ENCODE results near the gene RNF8. TPM values are rescaled to one million over a fixed set of nuclear protein-coding genes. Genes with fewer than 3 reads are reported as not detected.

RNF8 gene
- total RNA-seq, 1 donor from 2014 or later: 6.3 TPM

- H3K27me3 ChIP-seq (ENCODE audit: control insufficient read depth in 3 of 3, insufficient read depth in 3 of 3, low read length in 3 of 3): no peaks in the 10 kb centered on the region
- H3K9ac ChIP-seq (ENCODE audit: low read depth in 1 of 3, low read length in 3 of 3): no peak overlapping the region
- H3K4me1 ChIP-seq (ENCODE audit: control insufficient read depth in 3 of 3, insufficient read depth in 3 of 3, low read length in 3 of 3): no peaks in the 10 kb centered on the region
- H3K36me3 ChIP-seq (ENCODE audit: control insufficient read depth in 3 of 3, insufficient read depth in 3 of 3, low read length in 3 of 3): no peaks in the 10 kb centered on the region
- H3K4me3 ChIP-seq (ENCODE audit: low read length in 3 of 3): no peak overlapping the region
- no peak overlapping the region for H3K27ac ChIP-seq (ENCODE audit: low read depth, low read length)
- no peaks in the 10 kb centered on the region for H3K9me3 ChIP-seq (ENCODE audit: control insufficient read depth in 3 of 3, low read length in 3 of 3)
Measured at GRCh38 chr6:37417393-37417792, 63.6 kb downstream of the RNF8 start.

- Histone ChIP-seq H3K27ac (ENCODE audit: low read depth, low read length) (no peak overlapping the region), H3K9ac (ENCODE audit: low read depth in 1 of 3, low read length in 3 of 3) (no peak overlapping the region), H3K27me3 (ENCODE audit: control insufficient read depth in 3 of 3, insufficient read depth in 3 of 3, low read length in 3 of 3) (no peaks in the 10 kb centered on the region), H3K4me3 (ENCODE audit: low read length in 3 of 3) (no peak overlapping the region), H3K9me3 (ENCODE audit: control insufficient read depth in 3 of 3, low read length in 3 of 3) (no peaks in the 10 kb centered on the region), H3K36me3 (ENCODE audit: control insufficient read depth in 3 of 3, insufficient read depth in 3 of 3, low read length in 3 of 3) (no peaks in the 10 kb centered on the region), H3K4me1 (ENCODE audit: control insufficient read depth in 3 of 3, insufficient read depth in 3 of 3, low read length in 3 of 3) (no peaks in the 10 kb centered on the region)
Measured at GRCh38 chr6:37418722-37419121, 64.9 kb downstream of the RNF8 start.

GRCh38 chr6:37426058-37426944 lies 72.5 kb downstream of the RNF8 start:
- H3K4me3 ChIP-seq (ENCODE audit: low read length in 3 of 3): no peak overlapping the region
- no peaks in the 10 kb centered on the region for H3K36me3 ChIP-seq (ENCODE audit: control insufficient read depth in 3 of 3, insufficient read depth in 3 of 3, low read length in 3 of 3)
- no peak overlapping the region for H3K9ac ChIP-seq (ENCODE audit: low read depth in 1 of 3, low read length in 3 of 3)
- H3K4me1 ChIP-seq (ENCODE audit: control insufficient read depth in 3 of 3, insufficient read depth in 3 of 3, low read length in 3 of 3): no peaks in the 10 kb centered on the region
- peaks cover 0 to 5% (median 0%) of the 10 kb centered on the region in 3 donors for H3K27me3 ChIP-seq (ENCODE audit: control insufficient read depth in 3 of 3, insufficient read depth in 3 of 3, low read length in 3 of 3)
- no peaks in the 10 kb centered on the region for H3K9me3 ChIP-seq (ENCODE audit: control insufficient read depth in 3 of 3, low read length in 3 of 3)
- no peak overlapping the region for H3K27ac ChIP-seq (ENCODE audit: low read depth, low read length)

DNA sequence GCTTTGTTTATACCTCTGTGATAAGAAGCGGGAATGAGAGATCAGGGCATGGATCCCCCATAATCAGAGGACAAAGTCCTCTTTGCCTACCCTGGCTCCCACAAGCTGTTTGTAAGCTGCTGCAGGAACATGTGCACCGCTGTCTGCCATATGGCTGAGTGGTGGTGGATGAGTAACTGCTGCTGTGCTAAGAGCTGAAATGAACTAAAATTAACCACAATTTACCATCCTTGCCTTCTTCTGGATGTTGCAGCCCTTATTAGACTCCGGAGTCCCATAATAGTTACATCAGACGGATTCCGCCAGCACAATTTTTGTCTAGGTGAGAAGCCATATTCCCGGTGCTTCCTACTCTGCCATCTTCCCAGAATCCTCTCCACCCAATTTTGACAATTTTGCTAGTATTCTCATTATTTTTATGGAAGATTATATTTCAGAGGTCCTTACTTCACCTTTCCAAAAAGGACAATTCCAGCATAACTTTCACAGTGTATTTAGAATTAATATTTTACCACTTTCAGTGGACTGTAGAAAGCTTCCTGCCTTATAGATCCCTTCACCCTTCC lies 73.2 kb downstream of the RNF8 start:
- Histone ChIP-seq H3K27ac (ENCODE audit: low read depth, low read length) (no peak overlapping the region), H3K9ac (ENCODE audit: low read depth in 1 of 3, low read length in 3 of 3) (no peak overlapping the region), H3K4me3 (ENCODE audit: low read length in 3 of 3) (no peak overlapping the region)

GRCh38 chr6:37429352-37429750 lies 75.6 kb downstream of the RNF8 start:
- Histone ChIP-seq H3K9me3 (ENCODE audit: control insufficient read depth in 3 of 3, low read length in 3 of 3) (no peaks in the 10 kb centered on the region), H3K27ac (ENCODE audit: low read depth, low read length) (no peak overlapping the region), H3K36me3 (ENCODE audit: control insufficient read depth in 3 of 3, insufficient read depth in 3 of 3, low read length in 3 of 3) (no peaks in the 10 kb centered on the region), H3K9ac (ENCODE audit: low read depth in 1 of 3, low read length in 3 of 3) (no peak overlapping the region), H3K4me3 (ENCODE audit: low read length in 3 of 3) (no peak overlapping the region), H3K27me3 (ENCODE audit: control insufficient read depth in 3 of 3, insufficient read depth in 3 of 3, low read length in 3 of 3) (peaks cover 0 to 5% (median 0%) of the 10 kb centered on the region in 3 donors), H3K4me1 (ENCODE audit: control insufficient read depth in 3 of 3, insufficient read depth in 3 of 3, low read length in 3 of 3) (peaks cover 9 to 16% (median 14%) of the 10 kb centered on the region in 3 donors)

More for the DNA sequence above, 73.2 kb downstream of the RNF8 start:
- H3K4me1 ChIP-seq (ENCODE audit: control insufficient read depth in 3 of 3, insufficient read depth in 3 of 3, low read length in 3 of 3): no peaks in the 10 kb centered on the region
- no peaks in the 10 kb centered on the region for H3K36me3 ChIP-seq (ENCODE audit: control insufficient read depth in 3 of 3, insufficient read depth in 3 of 3, low read length in 3 of 3)
- H3K9me3 ChIP-seq (ENCODE audit: control insufficient read depth in 3 of 3, low read length in 3 of 3): no peaks in the 10 kb centered on the region
- peaks cover 0 to 5% (median 0%) of the 10 kb centered on the region in 3 donors for H3K27me3 ChIP-seq (ENCODE audit: control insufficient read depth in 3 of 3, insufficient read depth in 3 of 3, low read length in 3 of 3)

DNA sequence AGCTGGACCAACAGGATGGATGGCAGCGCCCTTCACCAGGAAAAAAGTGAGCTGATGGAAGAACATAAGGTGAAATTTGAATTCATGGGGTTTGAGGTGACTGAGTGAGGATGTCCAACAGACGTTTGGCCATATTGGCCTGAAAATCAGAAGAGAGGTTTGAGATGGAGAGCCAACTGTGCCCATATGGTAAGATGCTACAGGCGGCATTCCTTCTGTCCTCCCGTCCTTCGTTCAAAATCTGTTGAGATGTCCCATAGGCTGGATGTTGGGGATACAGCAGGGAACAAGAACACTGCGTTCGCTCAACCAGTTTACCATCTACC lies 78.8 kb downstream of the RNF8 start:
- H3K27ac ChIP-seq (ENCODE audit: low read depth, low read length): peak overlapping the region; percentile 90
- peaks cover 6 to 18% (median 18%) of the 10 kb centered on the region in 3 donors for H3K36me3 ChIP-seq (ENCODE audit: control insufficient read depth in 3 of 3, insufficient read depth in 3 of 3, low read length in 3 of 3)
- no peaks in the 10 kb centered on the region for H3K27me3 ChIP-seq (ENCODE audit: control insufficient read depth in 3 of 3, insufficient read depth in 3 of 3, low read length in 3 of 3)
- peak overlapping the region; percentile 78 to 92 (median 86) for H3K9ac ChIP-seq (ENCODE audit: low read depth in 1 of 3, low read length in 3 of 3)
- H3K9me3 ChIP-seq (ENCODE audit: control insufficient read depth in 3 of 3, low read length in 3 of 3): no peaks in the 10 kb centered on the region
- H3K4me1 ChIP-seq (ENCODE audit: control insufficient read depth in 3 of 3, insufficient read depth in 3 of 3, low read length in 3 of 3): peaks cover 17 to 28% (median 18%) of the 10 kb centered on the region in 3 donors
- peak overlapping the region; percentile 85 to 92 (median 91) for H3K4me3 ChIP-seq (ENCODE audit: low read length in 3 of 3)

GRCh38 chr6:37432916-37433656 lies 79.3 kb downstream of the RNF8 start, which contains the start of gene CMTR1:
TSS of gene CMTR1 (plus strand) at chr6:37433221. CDS start at chr6:37435630, 2,409 bp downstream.
- peaks cover 10 to 23% (median 21%) of the 10 kb centered on the region in 3 donors for H3K36me3 ChIP-seq (ENCODE audit: control insufficient read depth in 3 of 3, insufficient read depth in 3 of 3, low read length in 3 of 3)
- H3K9me3 ChIP-seq (ENCODE audit: control insufficient read depth in 3 of 3, low read length in 3 of 3): no peaks in the 10 kb centered on the region
- H3K9ac ChIP-seq (ENCODE audit: low read depth in 1 of 3, low read length in 3 of 3): peak within 1 kb of the TSS; percentile 86 to 93 (median 92)
- H3K27me3 ChIP-seq (ENCODE audit: control insufficient read depth in 3 of 3, insufficient read depth in 3 of 3, low read length in 3 of 3): no peaks in the 10 kb centered on the region
- H3K4me1 ChIP-seq (ENCODE audit: control insufficient read depth in 3 of 3, insufficient read depth in 3 of 3, low read length in 3 of 3): peaks cover 17 to 28% (median 18%) of the 10 kb centered on the region in 3 donors
- peak within 1 kb of the TSS; percentile 85 to 92 (median 91) for H3K4me3 ChIP-seq (ENCODE audit: low read length in 3 of 3)
- H3K27ac ChIP-seq (ENCODE audit: low read depth, low read length): peak within 1 kb of the TSS; percentile 90

DNA sequence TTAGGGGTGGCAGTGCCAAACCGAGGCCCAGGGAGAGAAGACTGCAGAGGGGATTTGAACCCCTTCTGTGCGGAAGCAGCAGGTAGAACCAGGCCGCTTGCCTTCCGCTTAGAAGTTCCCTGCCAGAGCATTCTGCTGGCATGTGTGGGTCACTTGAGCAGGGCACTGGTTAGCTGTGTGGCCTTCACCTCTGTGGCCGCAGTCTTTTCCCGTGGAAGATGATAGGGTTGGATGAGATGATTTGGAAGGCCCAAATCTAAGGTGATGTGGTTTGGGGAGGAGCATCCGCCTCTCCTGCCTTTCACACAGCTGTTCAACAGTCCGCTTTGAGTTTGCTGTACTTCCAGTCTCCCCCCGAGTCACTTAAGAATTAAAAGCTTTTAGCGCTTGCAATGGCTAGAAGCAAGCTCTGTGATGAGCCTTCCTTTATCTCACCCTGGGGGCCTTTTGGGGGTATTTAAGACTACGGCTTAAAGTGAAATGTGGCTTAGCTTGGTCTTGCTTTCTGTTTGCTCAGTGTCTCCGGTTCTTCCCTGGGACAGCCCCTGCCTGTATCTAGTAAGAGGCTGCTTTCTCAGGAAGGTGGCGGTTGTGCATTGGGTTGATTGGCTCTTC lies 80.0 kb downstream of the RNF8 start:
- peak overlapping the region; percentile 90 for H3K27ac ChIP-seq (ENCODE audit: low read depth, low read length)
- peak overlapping the region; percentile 85 to 92 (median 91) for H3K4me3 ChIP-seq (ENCODE audit: low read length in 3 of 3)
- peaks cover 10 to 29% (median 21%) of the 10 kb centered on the region in 3 donors for H3K36me3 ChIP-seq (ENCODE audit: control insufficient read depth in 3 of 3, insufficient read depth in 3 of 3, low read length in 3 of 3)
- H3K4me1 ChIP-seq (ENCODE audit: control insufficient read depth in 3 of 3, insufficient read depth in 3 of 3, low read length in 3 of 3): peaks cover 17 to 28% (median 18%) of the 10 kb centered on the region in 3 donors
- H3K9ac ChIP-seq (ENCODE audit: low read depth in 1 of 3, low read length in 3 of 3): peak overlapping the region; percentile 86 to 93 (median 92)
- H3K9me3 ChIP-seq (ENCODE audit: control insufficient read depth in 3 of 3, low read length in 3 of 3): no peaks in the 10 kb centered on the region
- H3K27me3 ChIP-seq (ENCODE audit: control insufficient read depth in 3 of 3, insufficient read depth in 3 of 3, low read length in 3 of 3): no peaks in the 10 kb centered on the region

DNA sequence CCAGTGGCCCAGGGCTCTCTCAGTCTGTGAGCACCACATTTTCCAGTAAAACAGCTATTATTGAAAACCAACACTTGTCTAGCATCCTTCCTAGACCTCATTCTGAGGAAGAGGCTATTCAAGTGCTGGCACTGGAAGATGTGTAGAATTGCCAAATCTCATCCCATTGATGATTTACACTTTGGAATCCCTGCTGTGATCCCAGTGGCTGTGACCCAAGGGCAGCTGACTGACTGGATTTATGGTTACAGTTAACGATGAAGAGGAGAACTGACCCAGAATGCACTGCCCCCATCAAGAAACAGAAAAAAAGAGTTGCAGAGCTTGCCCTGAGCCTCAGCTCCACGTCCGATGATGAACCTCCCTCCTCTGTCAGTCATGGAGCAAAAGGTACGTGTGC lies 81.6 kb downstream of the RNF8 start:
- peaks cover 17 to 28% (median 18%) of the 10 kb centered on the region in 3 donors for H3K4me1 ChIP-seq (ENCODE audit: control insufficient read depth in 3 of 3, insufficient read depth in 3 of 3, low read length in 3 of 3)
- H3K27ac ChIP-seq (ENCODE audit: low read depth, low read length): no peak overlapping the region
- no peak overlapping the region for H3K4me3 ChIP-seq (ENCODE audit: low read length in 3 of 3)
- H3K36me3 ChIP-seq (ENCODE audit: control insufficient read depth in 3 of 3, insufficient read depth in 3 of 3, low read length in 3 of 3): peaks cover 10 to 37% (median 21%) of the 10 kb centered on the region in 3 donors
- no peaks in the 10 kb centered on the region for H3K9me3 ChIP-seq (ENCODE audit: control insufficient read depth in 3 of 3, low read length in 3 of 3)
- no peak overlapping the region for H3K9ac ChIP-seq (ENCODE audit: low read depth in 1 of 3, low read length in 3 of 3)
- H3K27me3 ChIP-seq (ENCODE audit: control insufficient read depth in 3 of 3, insufficient read depth in 3 of 3, low read length in 3 of 3): no peaks in the 10 kb centered on the region

Measured in skeletal muscle tissue (tissue), 4 donors.